GM08714 (cell line): ENCODE measurements around the gene HSD17B13.
"Not testable (repeated sequence)": the region's sequence is repeated elsewhere in the genome, so short reads cannot be mapped to it uniquely, and the experiment has no call there.

Experiments used
- H3K4me3 ChIP-seq: fragments of 200-500 bp; sonication (Bioruptor generic); 2 replicates; pipeline ENCODE4 v1.5.1; 2014; ENCODE audit warnings: mild to moderate bottlenecking, low read length, inconsistent platforms
- ZNF274 ChIP-seq: IDR thresholded peaks from 2 replicates; pipeline ENCODE4 v1.6.1; 2012; ENCODE audit warnings: mild to moderate bottlenecking, low read depth, low read length

The HSD17B13 gene

GRCh38 chr4:87298362-87298761, 24.3 kb downstream of the HSD17B13 start:
- no peak overlapping the region for H3K4me3 ChIP-seq
- no peak for TF ChIP-seq ZNF274

- H3K4me3 ChIP-seq = not testable (repeated sequence)
Measured at GRCh38 chr4:87294911-87295310, 27.8 kb downstream of the HSD17B13 start.

DNA sequence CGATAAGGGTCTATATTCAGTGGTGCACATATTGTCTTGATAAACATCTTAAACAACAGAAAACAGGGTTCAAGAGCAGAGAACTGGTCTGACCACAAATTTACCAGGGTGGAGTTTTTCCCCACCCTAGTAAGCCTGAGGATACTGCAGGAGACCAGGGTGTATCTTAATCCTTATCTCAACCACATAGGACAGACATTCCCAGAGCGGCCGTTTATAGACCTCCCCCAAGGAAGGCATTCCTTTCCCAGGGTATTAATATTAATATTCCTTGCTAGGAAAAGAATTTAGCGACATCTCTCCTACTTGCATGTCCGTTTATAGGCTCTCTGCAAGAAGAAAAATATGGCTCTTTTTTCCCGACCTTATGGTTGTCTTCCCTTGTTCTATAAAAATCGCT, 28.8 kb downstream of the HSD17B13 start:
- H3K4me3 ChIP-seq = not testable (repeated sequence)

DNA sequence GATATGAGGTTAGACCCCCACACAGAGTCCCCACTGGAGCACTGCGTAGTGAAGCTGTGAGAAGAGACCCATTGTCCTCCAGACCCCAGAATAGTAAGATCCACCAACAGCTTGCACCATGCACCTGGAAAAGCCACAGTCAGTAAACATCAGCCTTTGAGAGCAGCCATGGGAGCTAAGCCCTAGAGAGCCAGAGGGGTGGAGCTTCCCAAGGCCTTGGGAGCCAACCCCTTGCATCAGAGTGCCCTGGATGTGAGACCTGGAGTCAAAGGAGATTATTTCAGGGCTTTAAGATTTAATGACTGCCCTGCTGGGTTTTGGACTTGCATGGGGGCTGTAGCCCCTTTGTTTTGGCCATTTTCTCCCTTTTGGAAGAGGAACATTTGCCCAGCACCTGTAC, 35.7 kb downstream of the HSD17B13 start:
- no peak overlapping the region for H3K4me3 ChIP-seq
- TF ChIP-seq ZNF274 = no peak

- not testable (repeated sequence) for H3K4me3 ChIP-seq
Measured at GRCh38 chr4:87284268-87284667, 38.4 kb downstream of the HSD17B13 start.

DNA sequence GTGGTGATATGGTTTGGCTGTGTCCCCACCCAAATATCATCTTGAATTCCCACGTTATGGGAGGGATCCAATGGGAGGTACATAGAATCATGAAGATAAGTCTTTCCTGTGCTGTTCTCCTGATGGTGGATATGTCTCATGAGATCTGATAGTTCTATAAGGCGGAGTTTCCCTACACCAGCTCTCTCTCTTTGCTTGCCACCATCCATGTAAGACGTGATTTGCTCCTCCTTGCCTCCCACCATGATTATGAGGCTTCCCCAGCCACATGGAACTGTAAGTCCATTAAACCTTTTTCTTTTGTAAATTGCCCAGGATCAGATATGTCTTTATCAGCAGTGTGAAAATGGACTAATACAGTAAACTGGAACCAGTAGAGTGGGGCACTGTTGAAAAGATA, 39.5 kb downstream of the HSD17B13 start:
- TF ChIP-seq ZNF274 = no peak
- H3K4me3 ChIP-seq = no peak overlapping the region

- H3K4me3 ChIP-seq = no peak overlapping the region
- TF ChIP-seq ZNF274 = no peak
Measured at GRCh38 chr4:87281603-87282002, 41.1 kb downstream of the HSD17B13 start.

GRCh38 chr4:87278335-87278794, 44.3 kb downstream of the HSD17B13 start:
- no peak overlapping the region for H3K4me3 ChIP-seq
- TF ChIP-seq ZNF274 = no peak

DNA sequence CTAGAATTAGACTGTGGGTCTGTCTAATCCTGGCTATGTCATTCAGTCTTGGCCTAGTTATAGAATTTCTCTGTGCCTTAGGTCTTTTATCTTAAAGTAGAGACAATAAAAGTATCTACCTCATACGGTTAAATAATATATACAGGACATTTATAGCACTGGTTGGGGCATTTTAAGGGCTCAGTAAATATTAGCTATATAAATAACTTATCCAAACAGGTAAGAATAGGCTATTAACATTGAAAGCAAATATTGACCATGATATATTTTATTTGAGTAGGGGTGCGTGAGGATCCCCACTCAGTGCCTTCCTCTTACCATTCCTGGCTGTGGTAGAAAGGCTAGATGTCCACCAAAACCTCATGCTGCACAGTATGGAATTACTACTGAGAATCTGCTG, 47.4 kb downstream of the HSD17B13 start:
- TF ChIP-seq ZNF274 = no peak
- no peak overlapping the region for H3K4me3 ChIP-seq

- H3K4me3 ChIP-seq = no peak overlapping the region
- TF ChIP-seq ZNF274 = no peak
Measured at GRCh38 chr4:87274803-87275202, 47.9 kb downstream of the HSD17B13 start.

- no peak overlapping the region for H3K4me3 ChIP-seq
- no peak for TF ChIP-seq ZNF274
Measured at GRCh38 chr4:87274327-87274726, 48.4 kb downstream of the HSD17B13 start.

GRCh38 chr4:87270825-87271224, 51.9 kb downstream of the HSD17B13 start:
- TF ChIP-seq ZNF274 = no peak
- H3K4me3 ChIP-seq = no peak overlapping the region

GRCh38 chr4:87270144-87270543, 52.5 kb downstream of the HSD17B13 start:
- TF ChIP-seq ZNF274 = no peak
- no peak overlapping the region for H3K4me3 ChIP-seq

DNA sequence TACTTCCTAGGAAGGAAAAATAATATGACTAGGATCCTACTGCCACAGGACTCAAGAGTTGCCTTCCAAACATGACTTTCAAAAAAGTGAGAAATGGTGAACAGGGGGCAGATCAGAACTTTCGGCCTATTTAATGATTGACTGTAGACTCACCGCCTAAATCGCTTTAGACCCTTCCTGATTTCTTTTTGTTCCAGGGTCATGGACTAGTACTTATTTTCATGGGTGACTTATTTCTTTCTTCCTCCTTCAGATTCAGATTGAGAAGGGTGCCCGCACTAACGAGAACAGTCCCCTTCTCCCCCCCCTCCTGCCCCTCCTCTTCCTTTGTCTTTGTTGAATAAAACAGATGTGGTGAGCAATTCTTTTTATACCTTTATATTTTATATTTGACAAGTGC, 54.3 kb downstream of the HSD17B13 start:
- H3K4me3 ChIP-seq = no peak overlapping the region
- no peak for TF ChIP-seq ZNF274

GRCh38 chr4:87266986-87267385, 55.7 kb downstream of the HSD17B13 start:
- H3K4me3 ChIP-seq = no peak overlapping the region
- TF ChIP-seq ZNF274 = no peak

- no peak overlapping the region for H3K4me3 ChIP-seq
- no peak for TF ChIP-seq ZNF274
Measured at GRCh38 chr4:87262886-87263285, 59.8 kb downstream of the HSD17B13 start.

DNA sequence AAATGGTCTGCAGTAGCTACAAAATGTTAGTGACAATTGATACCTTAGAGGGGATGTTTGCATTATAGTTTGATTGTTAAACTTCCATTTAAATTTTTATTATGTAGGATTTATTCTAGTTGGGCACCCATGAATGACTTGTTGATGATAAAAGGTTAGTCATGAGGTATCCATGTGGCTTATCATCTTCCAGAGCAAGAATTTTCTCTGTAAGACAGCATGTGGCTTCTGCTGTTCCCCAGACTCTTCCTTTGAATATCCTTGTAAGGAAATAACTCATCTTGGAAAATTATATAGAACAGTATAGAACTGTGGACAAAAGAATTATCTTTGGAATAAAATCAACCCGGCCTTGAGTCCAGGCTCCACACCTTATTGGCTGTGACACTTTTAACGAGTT, 62.2 kb downstream of the HSD17B13 start:
- TF ChIP-seq ZNF274 = no peak
- no peak overlapping the region for H3K4me3 ChIP-seq
